IPS-11a (cell line): ENCODE data around the gene S100A16.

Experiments
- H3K4me3 ChIP-seq: one replicate; pipeline ENCODE4 v1.5.1; 2013; ENCODE audit warnings: low read depth, low read length, control low read depth

S100A16 gene

GRCh38 chr1:153638261-153638660 lies 25.3 kb upstream of the S100A16 start:
- no peak overlapping the region for H3K4me3 ChIP-seq

- H3K4me3 ChIP-seq: no peak overlapping the region
Observed at GRCh38 chr1:153636312-153636711, 23.4 kb upstream of the S100A16 start.

GRCh38 chr1:153635872-153636271 lies 22.9 kb upstream of the S100A16 start:
- H3K4me3 ChIP-seq: no peak overlapping the region

- peak within 1 kb of the TSS; percentile 100 for H3K4me3 ChIP-seq
Observed at GRCh38 chr1:153633754-153634665, 21.1 kb upstream of the S100A16 start, which contains the start of gene CHTOP. Gene CHTOP, plus strand, starts transcription at chr1:153634066. Its CDS starts 2,523 bp downstream, at chr1:153636589.

- H3K4me3 ChIP-seq: peak overlapping the region; percentile 100
Observed at GRCh38 chr1:153633161-153633753, 20.3 kb upstream of the S100A16 start.

- H3K4me3 ChIP-seq: no peak overlapping the region
Observed at GRCh38 chr1:153631047-153632022, 18.4 kb upstream of the S100A16 start.

GRCh38 chr1:153630384-153630783 lies 17.4 kb upstream of the S100A16 start:
- H3K4me3 ChIP-seq: no peak overlapping the region

GRCh38 chr1:153629971-153630370 lies 17.0 kb upstream of the S100A16 start:
- H3K4me3 ChIP-seq: no peak overlapping the region

GRCh38 chr1:153629343-153629665 lies 16.4 kb upstream of the S100A16 start:
- H3K4me3 ChIP-seq: no peak overlapping the region

- no peak overlapping the region for H3K4me3 ChIP-seq
Observed at GRCh38 chr1:153628638-153629342, 15.9 kb upstream of the S100A16 start.

- peak within 1 kb of the TSS; percentile 42 for H3K4me3 ChIP-seq
Observed at GRCh38 chr1:153627715-153628626, 15.0 kb upstream of the S100A16 start, which contains the start of gene S100A1. Gene S100A1, plus strand, starts transcription at chr1:153628434. Its CDS starts 2,088 bp downstream, at chr1:153630522.

GRCh38 chr1:153626904-153627714 lies 14.2 kb upstream of the S100A16 start, which contains the start of gene S100A13:
Gene S100A13, minus strand, starts transcription at chr1:153627505. Its CDS starts 1,033 bp downstream, at chr1:153626472.
- peak within 1 kb of the TSS; percentile 42 for H3K4me3 ChIP-seq

- peak overlapping the region; percentile 42 for H3K4me3 ChIP-seq
Observed at GRCh38 chr1:153626477-153626903, 13.6 kb upstream of the S100A16 start.

GRCh38 chr1:153624965-153625611 lies 12.2 kb upstream of the S100A16 start:
- no peak overlapping the region for H3K4me3 ChIP-seq

- H3K4me3 ChIP-seq: no peak overlapping the region
Observed at GRCh38 chr1:153623101-153623500, 10.2 kb upstream of the S100A16 start.

GRCh38 chr1:153619171-153619570 lies 6.2 kb upstream of the S100A16 start:
- H3K4me3 ChIP-seq: no peak overlapping the region

GRCh38 chr1:153617663-153618062 lies 4.7 kb upstream of the S100A16 start:
- no peak overlapping the region for H3K4me3 ChIP-seq

GRCh38 chr1:153616917-153617311 lies 4.0 kb upstream of the S100A16 start:
- no peak overlapping the region for H3K4me3 ChIP-seq
